ENCODE measurements around the gene TMED9.

DNA sequence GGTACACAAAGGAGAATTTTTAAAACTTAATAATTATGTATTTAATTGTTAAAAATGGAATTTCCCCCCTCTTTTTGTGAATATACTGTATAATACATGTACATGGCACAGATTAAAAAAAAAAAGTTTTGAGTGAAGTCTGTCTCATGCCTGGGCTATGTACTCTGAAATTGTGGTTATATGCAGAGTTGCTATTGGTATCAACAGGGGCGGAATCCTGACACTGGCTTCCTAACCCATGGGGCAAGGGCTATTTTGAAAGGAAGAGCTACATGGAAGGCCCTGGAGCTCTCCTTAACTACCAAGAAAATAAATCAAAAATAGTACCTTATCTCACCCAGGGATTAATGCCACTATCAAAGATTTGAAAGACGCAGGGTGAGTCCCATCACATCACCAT lies 36.8 kb upstream of the TMED9 start:
- no peak for TF ChIP-seq POLR2A (IDR thresholded peaks at IDR 0.05; ENCODE audit: low read depth)
- no peak for TF ChIP-seq CTCF (IDR thresholded peaks at IDR 0.05)

All from esophagus muscularis mucosa (tissue), 3 donors.